ENCODE data around the gene CCNT2.
"Not testable (repeated sequence)": the region's sequence is repeated elsewhere in the genome, so short reads cannot be mapped to it uniquely, and the experiment has no call there.

Gene CCNT2

GRCh38 chr2:134918526-134919340, at the start of gene CCNT2:
Gene CCNT2 (plus strand): TSS chr2:134918822. CDS start chr2:134918855, 33 bp downstream.
- DNase-seq (ENCODE audit: low read depth): peak; percentile 100

DNA sequence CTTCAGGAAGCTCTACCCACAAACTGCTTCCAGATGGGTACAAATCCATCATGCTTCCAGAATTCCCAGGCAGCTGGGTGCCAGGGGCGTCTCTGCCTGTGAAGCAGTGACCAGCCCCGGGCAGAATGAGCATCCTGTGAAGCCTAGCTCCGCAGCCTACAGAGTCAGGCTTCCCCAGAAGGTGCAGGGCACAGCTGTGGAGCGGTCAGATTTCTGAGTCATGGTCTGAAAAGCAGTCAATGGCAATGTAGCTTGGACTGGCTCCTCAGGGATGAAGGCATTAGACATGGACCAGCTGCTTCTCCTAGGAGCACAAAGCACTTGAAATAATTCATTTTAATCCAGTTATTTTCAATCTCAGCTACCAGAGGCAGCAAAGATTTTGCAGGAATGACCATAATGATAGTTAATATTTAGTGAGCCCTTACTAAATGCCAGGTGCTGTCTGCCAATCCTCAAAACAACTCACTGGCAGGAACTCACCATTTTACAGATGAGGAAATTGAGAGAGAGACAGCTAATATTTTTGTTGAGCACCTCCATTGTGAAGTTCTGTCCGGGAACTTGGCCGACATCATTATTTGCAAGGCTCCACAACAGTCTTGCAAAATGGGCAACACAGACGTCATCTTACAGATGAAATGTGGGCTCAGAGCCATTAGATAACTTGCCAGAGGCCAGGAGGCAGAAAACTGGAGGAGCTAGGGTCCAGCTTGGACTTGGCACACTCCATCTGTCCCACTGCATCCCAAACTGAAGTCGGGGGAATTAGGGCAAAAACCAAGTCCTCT, 48.5 kb upstream of the CCNT2 start:
- DNase-seq (ENCODE audit: low read depth): no peak

GRCh38 chr2:134873152-134873551, 45.5 kb upstream of the CCNT2 start:
- DNase-seq (ENCODE audit: low read depth): no peak

DNA sequence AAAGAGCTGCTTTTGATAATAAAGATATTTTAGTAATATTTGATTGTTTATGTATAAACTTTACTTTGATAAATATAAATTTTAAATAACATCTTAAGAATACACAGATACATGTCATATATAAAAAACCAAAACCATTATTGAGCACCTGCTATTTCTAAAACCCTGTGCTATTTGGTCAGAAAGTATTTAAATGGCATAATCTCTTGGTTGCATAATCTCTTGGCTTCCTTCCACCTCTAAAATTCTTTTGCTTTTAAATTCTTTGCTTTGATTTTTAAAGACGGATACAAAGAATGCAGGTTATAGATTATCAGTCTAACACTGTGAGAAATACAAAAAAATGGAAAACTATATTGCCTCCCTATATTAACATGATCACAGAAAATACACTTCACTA, 43.3 kb upstream of the CCNT2 start:
- no peak for DNase-seq (ENCODE audit: low read depth)

DNA sequence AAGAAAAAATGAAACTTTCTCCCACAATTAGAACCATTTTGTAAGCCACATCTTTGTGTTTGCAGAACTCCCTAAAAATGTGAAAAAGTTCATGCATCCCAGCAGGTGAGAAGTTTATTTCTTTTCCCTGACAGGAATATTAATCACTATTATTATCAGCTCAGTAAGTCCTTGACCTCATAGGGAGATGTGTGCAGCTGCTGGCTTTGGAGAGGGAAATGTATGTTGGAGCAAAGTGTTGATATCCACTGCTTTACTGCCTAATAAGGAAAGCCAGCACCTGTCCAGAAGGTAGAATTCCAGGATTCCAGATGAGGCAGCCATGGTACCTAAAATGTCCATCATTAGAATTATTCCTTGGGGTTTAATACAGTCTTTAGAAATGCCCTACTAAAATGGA, 35.8 kb upstream of the CCNT2 start:
- no peak for DNase-seq (ENCODE audit: low read depth)

DNA sequence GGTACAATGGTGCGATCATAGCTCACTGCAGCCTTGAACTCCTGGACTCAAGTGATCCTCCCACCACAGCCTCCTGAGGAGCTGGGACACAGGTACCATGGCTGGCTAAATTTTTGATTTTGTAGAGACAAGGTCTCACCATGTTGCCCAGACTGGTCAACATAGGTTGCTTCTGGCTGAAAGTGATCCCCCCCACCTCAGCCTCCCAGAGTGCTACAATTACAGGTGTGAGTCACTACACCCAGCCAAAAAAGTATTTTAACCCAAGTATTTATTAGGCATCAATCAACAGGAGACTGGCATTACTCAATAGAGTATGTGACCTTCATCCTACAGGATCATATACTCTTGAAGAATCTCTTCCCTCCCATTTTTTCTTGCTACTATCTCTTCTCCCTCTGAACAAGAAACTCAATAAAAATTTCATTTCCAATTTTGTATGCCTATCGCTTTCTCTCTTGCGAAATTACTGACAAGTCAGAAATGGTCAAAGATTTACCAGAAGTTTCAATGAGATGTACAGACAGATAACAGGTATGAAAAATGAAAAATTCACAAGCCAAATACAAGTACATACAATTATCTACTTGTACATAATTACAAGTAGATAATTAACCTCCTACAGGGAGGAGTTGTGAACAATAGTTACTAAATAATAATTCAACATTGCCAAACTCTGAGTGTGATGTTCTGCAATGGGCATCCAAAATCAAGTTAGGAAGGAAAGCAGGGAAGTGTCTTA, 34.9 kb upstream of the CCNT2 start:
- no peak for DNase-seq (ENCODE audit: low read depth)

DNA sequence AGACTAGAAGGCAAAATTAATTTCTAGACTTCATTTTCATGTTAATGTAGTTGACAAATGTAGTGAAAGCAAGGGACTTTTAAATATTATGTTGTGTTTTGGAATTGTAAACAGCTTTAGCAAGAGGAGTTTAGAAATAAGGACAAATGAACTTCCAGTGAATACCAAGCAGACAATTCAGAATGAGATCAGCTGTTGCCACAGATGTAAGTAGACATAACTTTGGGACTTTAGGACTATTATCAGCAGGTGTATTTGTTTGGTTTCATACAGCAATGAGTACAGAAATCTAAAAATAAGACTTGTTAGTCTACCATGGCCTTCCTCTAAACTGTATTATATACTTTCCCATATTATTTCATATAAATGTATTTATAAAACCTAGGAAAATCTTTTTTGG, 34.2 kb upstream of the CCNT2 start:
- DNase-seq (ENCODE audit: low read depth): no peak

- no peak for DNase-seq (ENCODE audit: low read depth)
These were observed 26.2 kb upstream of the CCNT2 start for GRCh38 chr2:134892282-134893035.

GRCh38 chr2:134897932-134898331, 20.7 kb upstream of the CCNT2 start:
- no peak for DNase-seq (ENCODE audit: low read depth)

DNA sequence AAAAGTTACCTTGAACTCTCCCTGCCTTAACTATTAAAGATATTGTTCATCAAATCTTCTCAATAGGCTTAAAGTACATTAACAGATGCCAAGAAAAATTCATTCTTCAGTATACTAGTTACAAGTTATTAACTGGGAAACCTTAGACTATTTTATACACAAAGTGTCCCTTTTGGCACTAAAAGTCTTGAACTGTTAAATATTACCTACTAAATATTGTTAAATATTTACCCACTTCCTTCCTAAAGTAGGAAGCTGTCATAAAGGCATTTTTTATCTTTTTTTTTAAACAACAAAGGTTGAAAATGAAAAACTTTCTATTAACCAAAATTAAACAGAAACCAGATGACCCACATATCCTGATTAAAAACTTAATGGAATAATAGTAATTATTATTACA, 19.4 kb upstream of the CCNT2 start:
- no peak for DNase-seq (ENCODE audit: low read depth)

GRCh38 chr2:134900151-134900550, 18.5 kb upstream of the CCNT2 start:
- no peak for DNase-seq (ENCODE audit: low read depth)

- DNase-seq (ENCODE audit: low read depth): not testable (repeated sequence)
These were observed 14.9 kb upstream of the CCNT2 start for GRCh38 chr2:134903701-134904100.

DNA sequence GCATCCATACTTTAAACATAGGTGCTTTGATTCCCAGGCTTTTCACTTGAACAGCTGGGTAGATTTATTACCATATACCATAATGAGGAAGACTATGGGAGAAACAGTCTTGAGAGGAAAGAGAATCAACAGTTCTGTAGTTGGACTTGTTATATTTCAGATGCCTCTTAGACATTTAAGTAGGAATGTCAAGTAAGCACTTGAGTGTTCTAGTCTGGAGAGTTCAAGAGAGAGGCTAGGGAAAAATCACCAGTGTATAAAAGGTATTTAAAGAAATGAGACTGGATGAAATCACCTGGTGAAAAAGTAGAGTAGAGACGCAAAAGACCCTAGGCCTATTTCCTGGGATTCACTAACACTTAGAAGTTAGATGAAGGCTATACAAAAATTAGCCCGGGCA, 13.5 kb upstream of the CCNT2 start:
- no peak for DNase-seq (ENCODE audit: low read depth)

DNA sequence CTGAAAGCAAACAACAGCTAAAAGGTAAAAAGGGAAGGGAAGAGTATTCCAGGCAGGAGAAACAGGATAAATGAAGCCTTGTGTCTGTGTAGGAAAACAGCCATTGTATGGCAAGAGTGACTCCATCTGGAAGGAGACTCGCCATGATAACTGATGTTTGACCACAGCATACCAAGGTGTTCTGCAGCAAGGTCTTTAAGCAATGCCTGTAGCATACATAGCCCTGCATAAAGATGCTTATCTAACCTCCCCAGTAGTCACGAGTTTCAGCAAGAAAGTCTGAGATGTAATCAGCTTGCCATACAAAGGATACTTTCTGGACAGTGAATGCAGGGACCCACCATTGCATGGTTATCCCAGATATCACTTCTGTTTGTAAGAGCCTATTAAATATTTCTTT, 11.9 kb upstream of the CCNT2 start:
- no peak for DNase-seq (ENCODE audit: low read depth)

DNA sequence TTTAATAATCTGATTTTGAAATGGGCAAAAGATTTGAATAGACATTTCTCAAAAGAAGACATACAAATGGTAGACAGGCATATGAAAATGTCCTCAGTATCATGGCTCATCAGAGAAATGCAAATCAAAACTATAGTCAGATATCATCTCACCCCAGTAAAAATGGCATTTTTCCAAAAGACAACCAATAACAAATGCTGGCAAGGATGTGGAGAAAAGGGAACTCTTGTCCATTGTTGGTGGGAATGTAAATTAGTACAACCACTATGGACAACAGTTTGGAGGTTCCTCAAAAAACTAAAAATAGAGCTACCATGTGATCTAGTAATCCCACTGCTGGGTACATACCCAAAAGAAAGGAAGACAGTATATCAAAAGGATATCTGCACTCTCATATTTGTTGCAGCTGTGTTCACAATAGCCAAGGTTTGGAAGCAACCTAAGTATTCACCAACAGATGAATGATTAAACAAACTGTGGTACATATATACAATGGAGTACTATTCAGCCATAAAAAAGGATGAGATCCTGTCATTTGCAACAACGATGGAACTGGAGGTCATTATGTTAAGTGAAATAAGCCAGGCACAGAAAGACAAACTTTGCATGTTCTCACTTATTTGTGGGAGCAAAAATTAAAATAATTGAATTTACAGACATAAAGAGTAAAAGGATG, 11.0 kb upstream of the CCNT2 start:
- not testable (repeated sequence) for DNase-seq (ENCODE audit: low read depth)

DNA sequence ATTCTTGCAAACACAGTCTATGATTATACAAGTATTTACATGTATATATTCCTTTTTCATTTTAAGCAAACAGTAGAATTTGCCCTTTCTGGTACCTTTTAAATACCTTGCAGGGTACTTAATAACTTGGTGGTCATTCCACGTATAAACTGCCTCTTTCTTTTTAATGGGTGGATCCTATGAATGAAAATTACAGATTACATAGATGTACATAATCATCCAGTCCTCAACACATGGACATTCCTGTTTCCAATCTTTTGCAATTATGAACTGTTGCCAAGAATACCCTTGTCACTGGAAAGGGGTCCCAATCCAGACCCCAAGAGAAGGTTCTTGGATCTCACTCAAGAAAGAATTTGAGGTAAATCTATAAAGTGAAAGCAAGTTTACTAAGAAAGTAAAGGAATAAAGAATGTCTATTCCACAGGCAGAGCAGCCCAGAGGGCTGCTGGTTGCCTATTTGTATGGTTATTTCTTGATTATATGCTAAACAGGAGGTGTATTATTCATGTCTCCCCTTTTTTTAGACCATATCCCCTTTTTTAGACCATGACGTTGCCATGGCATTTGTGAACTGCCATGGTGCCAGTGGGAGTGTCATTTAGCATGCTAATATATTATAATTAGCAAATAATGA, 7.7 kb upstream of the CCNT2 start:
- DNase-seq (ENCODE audit: low read depth): no peak

GRCh38 chr2:134911400-134911785, 7.2 kb upstream of the CCNT2 start:
- DNase-seq (ENCODE audit: low read depth): no peak

- DNase-seq (ENCODE audit: low read depth): no peak
These were observed 6.3 kb upstream of the CCNT2 start for GRCh38 chr2:134912361-134912760.

DNA sequence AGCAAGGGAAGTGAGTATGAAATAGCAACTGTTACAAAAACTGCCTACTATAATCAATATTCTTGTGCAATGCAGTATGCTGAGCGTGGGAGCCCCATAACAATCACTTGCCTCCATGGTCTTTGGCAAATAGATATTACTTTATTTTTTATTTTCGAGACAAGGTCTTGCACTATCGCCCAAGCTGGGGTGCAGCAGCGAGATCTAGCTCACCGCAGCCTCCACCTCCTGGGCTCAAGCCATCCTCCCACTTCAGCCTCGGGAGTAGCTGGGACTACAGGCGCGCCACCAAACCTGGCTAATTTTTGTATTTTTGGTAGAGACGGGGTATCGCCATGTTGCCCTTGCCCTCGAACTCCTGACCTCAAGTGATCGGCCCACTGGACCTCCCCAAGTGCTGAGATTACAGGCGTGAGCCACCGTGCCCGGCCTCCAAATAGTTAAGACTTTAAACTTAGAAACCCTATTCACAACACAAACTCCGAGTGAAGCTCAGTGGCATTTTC, 1.2 kb upstream of the CCNT2 start:
- DNase-seq (ENCODE audit: low read depth): peak; percentile 0

GRCh38 chr2:134917888-134918525, 615 bp upstream of the CCNT2 start:
- DNase-seq (ENCODE audit: low read depth): peak; percentile 80

All from activated T-helper 9 cell treated with anti-CD3 and anti-CD28 coated beads, Interleukin-2, amount 50 U/mL, for 16 hours (primary cell).